GM19035 (cell line): ENCODE measurements around the gene EDC4.
"Not testable (repeated sequence)": the region's sequence is repeated elsewhere in the genome, so short reads cannot be mapped to it uniquely, and the experiment has no call there.

Source experiments
- ATAC-seq: cut with Tn5 transposase; IDR thresholded peaks from one replicate; pipeline ENCODE4 v1.9.1; 2021; ENCODE audit not compliant: unreplicated experiment

The EDC4 gene

GRCh38 chr16:67893743-67894399, 21.0 kb downstream of the EDC4 start:
- ATAC-seq = no peak

- no peak for ATAC-seq
Measured at GRCh38 chr16:67897231-67897630, 24.4 kb downstream of the EDC4 start.

- ATAC-seq = no peak
Measured at GRCh38 chr16:67901734-67902133, 28.9 kb downstream of the EDC4 start.

- no peak for ATAC-seq
Measured at GRCh38 chr16:67902831-67903230, 30.0 kb downstream of the EDC4 start.

GRCh38 chr16:67907397-67908180, 34.7 kb downstream of the EDC4 start:
- no peak for ATAC-seq

- ATAC-seq = no peak
Measured at GRCh38 chr16:67909056-67909742, 36.3 kb downstream of the EDC4 start.

GRCh38 chr16:67910158-67910557, 37.3 kb downstream of the EDC4 start:
- ATAC-seq = no peak

GRCh38 chr16:67914758-67915495, 42.1 kb downstream of the EDC4 start:
- no peak for ATAC-seq

- ATAC-seq = not testable (repeated sequence)
Measured at GRCh38 chr16:67915496-67915769, 42.6 kb downstream of the EDC4 start.

- no peak for ATAC-seq
Measured at GRCh38 chr16:67915831-67916723, 43.2 kb downstream of the EDC4 start.

- ATAC-seq = no peak
Measured at GRCh38 chr16:67917140-67917851, 44.4 kb downstream of the EDC4 start.

GRCh38 chr16:67917852-67918236, 45.0 kb downstream of the EDC4 start:
- ATAC-seq = no peak

- no peak for ATAC-seq
Measured at GRCh38 chr16:67919622-67920221, 46.9 kb downstream of the EDC4 start.

- ATAC-seq = no peak
Measured at GRCh38 chr16:67922221-67922620, 49.4 kb downstream of the EDC4 start.

- no peak for ATAC-seq
Measured at GRCh38 chr16:67922740-67923139, 49.9 kb downstream of the EDC4 start.

- no peak for ATAC-seq
Measured at GRCh38 chr16:67923414-67924116, 50.7 kb downstream of the EDC4 start.

GRCh38 chr16:67924140-67924906, 51.5 kb downstream of the EDC4 start:
- ATAC-seq = no peak

- ATAC-seq = no peak
Measured at GRCh38 chr16:67926181-67926750, 53.4 kb downstream of the EDC4 start.
